ENCODE data around the gene WDR89.

Gene WDR89, protein sequence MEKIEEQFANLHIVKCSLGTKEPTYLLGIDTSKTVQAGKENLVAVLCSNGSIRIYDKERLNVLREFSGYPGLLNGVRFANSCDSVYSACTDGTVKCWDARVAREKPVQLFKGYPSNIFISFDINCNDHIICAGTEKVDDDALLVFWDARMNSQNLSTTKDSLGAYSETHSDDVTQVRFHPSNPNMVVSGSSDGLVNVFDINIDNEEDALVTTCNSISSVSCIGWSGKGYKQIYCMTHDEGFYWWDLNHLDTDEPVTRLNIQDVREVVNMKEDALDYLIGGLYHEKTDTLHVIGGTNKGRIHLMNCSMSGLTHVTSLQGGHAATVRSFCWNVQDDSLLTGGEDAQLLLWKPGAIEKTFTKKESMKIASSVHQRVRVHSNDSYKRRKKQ

DNA sequence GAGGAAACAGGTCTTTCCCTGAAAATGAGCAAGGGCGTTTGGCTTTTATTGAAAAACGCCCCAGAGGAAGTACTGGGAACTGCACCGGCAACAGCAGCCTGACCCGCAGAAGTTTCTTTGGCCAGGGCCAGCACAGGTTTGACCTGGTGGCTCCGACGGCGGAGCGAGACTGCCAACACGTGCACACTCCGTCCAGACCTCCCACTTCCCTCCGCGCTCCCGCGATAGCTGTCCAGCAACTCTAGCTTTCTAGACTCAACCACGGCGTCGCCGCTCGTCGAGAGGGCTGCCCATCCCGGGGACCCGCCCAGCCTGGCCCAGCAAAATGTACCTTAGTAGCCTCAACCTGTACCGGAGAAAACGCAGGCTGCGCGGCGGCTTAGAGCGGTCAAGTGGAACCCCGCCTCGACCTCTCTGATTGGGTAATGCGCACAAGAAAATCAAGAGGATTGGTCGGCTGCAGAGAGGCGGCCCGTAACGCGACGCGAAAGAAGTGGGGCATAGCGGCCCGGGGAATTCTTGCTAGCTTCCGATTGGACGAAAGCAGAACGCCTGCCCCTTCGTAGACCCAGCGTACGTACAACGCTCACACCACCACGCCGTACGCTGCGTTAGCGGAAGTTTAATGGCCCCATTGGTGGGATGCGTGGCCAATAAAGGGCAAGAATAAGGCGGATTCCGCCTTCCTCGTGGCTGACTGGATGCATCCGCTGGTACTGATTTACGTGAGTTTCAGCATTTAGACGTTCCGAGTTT is at the start of gene WDR89:
TSS of gene WDR89 (minus strand) at position 399 of the 756 bp plus-strand sequence. CDS start 41,929 bp downstream, outside the sequence.
- peak within 1 kb of the TSS; percentile 98 for H3K4me3 ChIP-seq (ENCODE audit: low read length)
- H4K20me1 ChIP-seq (ENCODE audit: insufficient read depth, low read length): no peaks in the 10 kb centered on the region
- H3K27me3 ChIP-seq (ENCODE audit: low read depth, low read length): no peaks in the 10 kb centered on the region
- H2AFZ ChIP-seq (ENCODE audit: low read depth, low read length): peak within 1 kb of the TSS; percentile 84
- H3K9me3 ChIP-seq (ENCODE audit: insufficient read depth, low read length): no peaks in the 10 kb centered on the region
- TF ChIP-seq EZH2phosphoT487 (IDR thresholded peaks at IDR 0.05; ENCODE audit: low read depth) (no peak), CTCF (IDR thresholded peaks at IDR 0.05; ENCODE audit: low read depth, low read length) (peak; percentile 41)
- peaks cover 52% of the 10 kb centered on the region for H3K79me2 ChIP-seq (ENCODE audit: low read length)
- peaks cover 15% of the 10 kb centered on the region for H3K36me3 ChIP-seq (replicated peaks; ENCODE audit: low read depth, low read length)
- peak within 1 kb of the TSS; percentile 93 for H3K27ac ChIP-seq (ENCODE audit: low read length)
- H3K4me2 ChIP-seq (ENCODE audit: low read length): peak within 1 kb of the TSS; percentile 80
- H3K9ac ChIP-seq (ENCODE audit: low read length): peak within 1 kb of the TSS; percentile 89
- H3K4me1 ChIP-seq (ENCODE audit: low read length): 0 out of 2 replicates have a peak, but pooled peaks cover 5% of the 10 kb centered on the region

- H3K4me3 ChIP-seq (ENCODE audit: low read length): no peak overlapping the region
- H3K27me3 ChIP-seq (ENCODE audit: low read depth, low read length): no peaks in the 10 kb centered on the region
- TF ChIP-seq EZH2phosphoT487 (IDR thresholded peaks at IDR 0.05; ENCODE audit: low read depth): no peak
- no peak for TF ChIP-seq CTCF (IDR thresholded peaks at IDR 0.05; ENCODE audit: low read depth, low read length)
- H3K4me2 ChIP-seq (ENCODE audit: low read length): no peak overlapping the region
- peaks cover 3% of the 10 kb centered on the region; the same call in 1 of the 2 replicates for H3K4me1 ChIP-seq (ENCODE audit: low read length)
- no peaks in the 10 kb centered on the region for H3K79me2 ChIP-seq (ENCODE audit: low read length)
- H3K9ac ChIP-seq (ENCODE audit: low read length): no peak overlapping the region
- no peaks in the 10 kb centered on the region for H3K9me3 ChIP-seq (ENCODE audit: insufficient read depth, low read length)
- peaks cover 3% of the 10 kb centered on the region for H3K36me3 ChIP-seq (replicated peaks; ENCODE audit: low read depth, low read length)
- H2AFZ ChIP-seq (ENCODE audit: low read depth, low read length): no peak overlapping the region
- no peaks in the 10 kb centered on the region for H4K20me1 ChIP-seq (ENCODE audit: insufficient read depth, low read length)
- no peak overlapping the region for H3K27ac ChIP-seq (ENCODE audit: low read length)
Observed at GRCh38 chr14:63689132-63689531, 47.5 kb upstream of the WDR89 start.

GRCh38 chr14:63686926-63687325 is 45.3 kb upstream of the WDR89 start:
- Histone ChIP-seq H3K4me2 (ENCODE audit: low read length) (no peak overlapping the region), H2AFZ (ENCODE audit: low read depth, low read length) (no peak overlapping the region), H3K9me3 (ENCODE audit: insufficient read depth, low read length) (no peaks in the 10 kb centered on the region), H4K20me1 (ENCODE audit: insufficient read depth, low read length) (no peaks in the 10 kb centered on the region), H3K27me3 (ENCODE audit: low read depth, low read length) (no peaks in the 10 kb centered on the region), H3K9ac (ENCODE audit: low read length) (no peak overlapping the region), H3K27ac (ENCODE audit: low read length) (no peak overlapping the region), H3K4me1 (ENCODE audit: low read length) (no peaks in the 10 kb centered on the region), H3K79me2 (ENCODE audit: low read length) (no peaks in the 10 kb centered on the region), H3K36me3 (replicated peaks; ENCODE audit: low read depth, low read length) (no peaks in the 10 kb centered on the region), H3K4me3 (ENCODE audit: low read length) (no peak overlapping the region)
- TF ChIP-seq EZH2phosphoT487 (IDR thresholded peaks at IDR 0.05; ENCODE audit: low read depth) (no peak), CTCF (IDR thresholded peaks at IDR 0.05; ENCODE audit: low read depth, low read length) (no peak)

DNA sequence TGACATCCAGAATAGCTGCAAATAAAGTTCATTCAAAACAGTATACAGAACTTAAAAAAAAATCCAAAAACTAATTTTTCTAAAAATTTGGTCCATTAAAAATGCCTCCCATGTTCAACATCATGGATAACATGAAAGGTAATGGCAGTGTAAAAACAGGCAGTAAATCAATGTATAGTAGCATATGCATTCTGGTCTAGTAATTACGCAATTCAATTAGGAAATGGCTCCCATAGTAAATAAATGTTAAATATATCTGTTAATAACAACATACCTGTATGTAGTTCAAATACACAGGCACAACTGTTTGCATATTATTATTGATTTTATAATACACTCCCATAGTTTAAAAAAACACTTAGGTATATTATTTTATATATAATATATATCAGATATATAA is 43.7 kb upstream of the WDR89 start:
- Histone ChIP-seq H3K4me1 (ENCODE audit: low read length) (no peaks in the 10 kb centered on the region), H3K4me2 (ENCODE audit: low read length) (no peak overlapping the region), H3K27me3 (ENCODE audit: low read depth, low read length) (no peaks in the 10 kb centered on the region), H3K9ac (ENCODE audit: low read length) (no peak overlapping the region), H3K4me3 (ENCODE audit: low read length) (no peak overlapping the region), H3K9me3 (ENCODE audit: insufficient read depth, low read length) (no peaks in the 10 kb centered on the region), H3K27ac (ENCODE audit: low read length) (no peak overlapping the region), H3K36me3 (replicated peaks; ENCODE audit: low read depth, low read length) (peaks cover 2% of the 10 kb centered on the region), H4K20me1 (ENCODE audit: insufficient read depth, low read length) (no peaks in the 10 kb centered on the region), H2AFZ (ENCODE audit: low read depth, low read length) (no peak overlapping the region), H3K79me2 (ENCODE audit: low read length) (no peaks in the 10 kb centered on the region)
- TF ChIP-seq CTCF (IDR thresholded peaks at IDR 0.05; ENCODE audit: low read depth, low read length): no peak
- no peak for TF ChIP-seq EZH2phosphoT487 (IDR thresholded peaks at IDR 0.05; ENCODE audit: low read depth)

Measured in OCI-LY3 (cell line).